HG02763 (cell line): Measurements from ENCODE around the gene SAP30BP.

Experiments
- ATAC-seq: cut with Tn5 transposase; IDR thresholded peaks from one replicate; pipeline ENCODE4 v1.9.1; 2021; ENCODE audit warnings: mild to moderate bottlenecking, moderate library complexity; ENCODE audit not compliant: unreplicated experiment

SAP30BP gene

GRCh38 chr17:75737133-75737962 lies 70.2 kb downstream of the SAP30BP start:
- ATAC-seq, result no peak

- no peak for ATAC-seq
These were observed 71.2 kb downstream of the SAP30BP start for GRCh38 chr17:75738218-75738802.

- no peak for ATAC-seq
These were observed 72.0 kb downstream of the SAP30BP start for GRCh38 chr17:75739174-75739573.

GRCh38 chr17:75739801-75740200 lies 72.7 kb downstream of the SAP30BP start:
- ATAC-seq, result no peak

- ATAC-seq, result no peak
These were observed 73.1 kb downstream of the SAP30BP start for GRCh38 chr17:75740215-75740614.

GRCh38 chr17:75740631-75741077 lies 73.5 kb downstream of the SAP30BP start:
- no peak for ATAC-seq

GRCh38 chr17:75742337-75742736 lies 75.2 kb downstream of the SAP30BP start:
- no peak for ATAC-seq

- ATAC-seq, result no peak
These were observed 76.6 kb downstream of the SAP30BP start for GRCh38 chr17:75743625-75744206.

GRCh38 chr17:75748706-75749105 lies 81.6 kb downstream of the SAP30BP start:
- no peak for ATAC-seq

GRCh38 chr17:75749545-75750389 lies 82.6 kb downstream of the SAP30BP start:
- no peak for ATAC-seq

GRCh38 chr17:75750661-75751423 lies 83.7 kb downstream of the SAP30BP start:
- no peak for ATAC-seq

- ATAC-seq, result no peak
These were observed 84.7 kb downstream of the SAP30BP start for GRCh38 chr17:75751676-75752404.

- no peak for ATAC-seq
These were observed 85.2 kb downstream of the SAP30BP start for GRCh38 chr17:75752405-75752709.

GRCh38 chr17:75752802-75753513 lies 85.8 kb downstream of the SAP30BP start:
- ATAC-seq, result no peak

GRCh38 chr17:75753514-75754377 lies 86.6 kb downstream of the SAP30BP start:
- peak; percentile 55 for ATAC-seq

GRCh38 chr17:75754378-75755204 lies 87.5 kb downstream of the SAP30BP start:
- ATAC-seq, result no peak

- no peak for ATAC-seq
These were observed 88.2 kb downstream of the SAP30BP start for GRCh38 chr17:75755205-75755901.
